SK-N-SH treated with all-trans-retinoic acid at 6 μM for 48 hours (cell line): ENCODE data around the gene MTARC1.

Experiments
- ARNTL ChIP-seq: fragments of 450-650 bp; formaldehyde crosslinking; IDR thresholded peaks from 2 replicates; pipeline ENCODE4 v1.5.0; 2020; ENCODE audit warnings: low read depth, mild to moderate bottlenecking, moderate library complexity, borderline replicate concordance
- GLIS3 ChIP-seq: fragments of 250-450 bp; sonication (Bioruptor Pico); IDR thresholded peaks from 2 replicates; pipeline ENCODE4 v1.5.0; 2020; ENCODE audit warnings: mild to moderate bottlenecking, moderate library complexity
- TOX ChIP-seq: fragments of 250-450 bp; sonication (Bioruptor Pico); IDR thresholded peaks from 2 replicates; pipeline ENCODE4 v1.8.0; 2021; ENCODE audit warnings: mild to moderate bottlenecking, moderate library complexity, borderline replicate concordance
- TF ChIP-seq, protein P1 (sequence below): fragments of 250-450 bp; sonication (Bioruptor Pico); IDR thresholded peaks from 2 replicates; pipeline ENCODE4 v1.8.0; 2021; ENCODE audit warnings: low read depth, mild to moderate bottlenecking, moderate library complexity, borderline replicate concordance
- TF ChIP-seq, protein P2 (sequence below): fragments of 250-450 bp; sonication (Bioruptor Pico); IDR thresholded peaks from 2 replicates; pipeline ENCODE4 v1.8.0; 2020; ENCODE audit warnings: mild to moderate bottlenecking, moderate library complexity, borderline replicate concordance

GRCh38 chr1:220748089-220748934, 38.4 kb upstream of the MTARC1 start, which contains the start of gene MTARC2:
- TF ChIP-seq GLIS3 (CRISPR knock-in tag) = no peak
- TF ChIP-seq ARNTL (CRISPR knock-in tag) = no peak
- TF ChIP-seq TOX (CRISPR knock-in tag) = no peak
- TF ChIP-seq, protein P1, sequence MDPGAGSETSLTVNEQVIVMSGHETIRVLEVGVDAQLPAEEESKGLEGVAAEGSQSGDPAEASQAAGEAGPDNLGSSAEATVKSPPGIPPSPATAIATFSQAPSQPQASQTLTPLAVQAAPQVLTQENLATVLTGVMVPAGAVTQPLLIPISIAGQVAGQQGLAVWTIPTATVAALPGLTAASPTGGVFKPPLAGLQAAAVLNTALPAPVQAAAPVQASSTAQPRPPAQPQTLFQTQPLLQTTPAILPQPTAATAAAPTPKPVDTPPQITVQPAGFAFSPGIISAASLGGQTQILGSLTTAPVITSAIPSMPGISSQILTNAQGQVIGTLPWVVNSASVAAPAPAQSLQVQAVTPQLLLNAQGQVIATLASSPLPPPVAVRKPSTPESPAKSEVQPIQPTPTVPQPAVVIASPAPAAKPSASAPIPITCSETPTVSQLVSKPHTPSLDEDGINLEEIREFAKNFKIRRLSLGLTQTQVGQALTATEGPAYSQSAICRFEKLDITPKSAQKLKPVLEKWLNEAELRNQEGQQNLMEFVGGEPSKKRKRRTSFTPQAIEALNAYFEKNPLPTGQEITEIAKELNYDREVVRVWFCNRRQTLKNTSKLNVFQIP (CRISPR knock-in tag) = no peak
- TF ChIP-seq, protein P2, sequence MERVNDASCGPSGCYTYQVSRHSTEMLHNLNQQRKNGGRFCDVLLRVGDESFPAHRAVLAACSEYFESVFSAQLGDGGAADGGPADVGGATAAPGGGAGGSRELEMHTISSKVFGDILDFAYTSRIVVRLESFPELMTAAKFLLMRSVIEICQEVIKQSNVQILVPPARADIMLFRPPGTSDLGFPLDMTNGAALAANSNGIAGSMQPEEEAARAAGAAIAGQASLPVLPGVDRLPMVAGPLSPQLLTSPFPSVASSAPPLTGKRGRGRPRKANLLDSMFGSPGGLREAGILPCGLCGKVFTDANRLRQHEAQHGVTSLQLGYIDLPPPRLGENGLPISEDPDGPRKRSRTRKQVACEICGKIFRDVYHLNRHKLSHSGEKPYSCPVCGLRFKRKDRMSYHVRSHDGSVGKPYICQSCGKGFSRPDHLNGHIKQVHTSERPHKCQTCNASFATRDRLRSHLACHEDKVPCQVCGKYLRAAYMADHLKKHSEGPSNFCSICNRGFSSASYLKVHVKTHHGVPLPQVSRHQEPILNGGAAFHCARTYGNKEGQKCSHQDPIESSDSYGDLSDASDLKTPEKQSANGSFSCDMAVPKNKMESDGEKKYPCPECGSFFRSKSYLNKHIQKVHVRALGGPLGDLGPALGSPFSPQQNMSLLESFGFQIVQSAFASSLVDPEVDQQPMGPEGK = no peak
